ENCODE results near the gene GBX1.

- TF ChIP-seq CTCF (IDR thresholded peaks at IDR 0.05; ENCODE audit: low read depth, low read length, poor library complexity, severe bottlenecking) (no peak), EZH2phosphoT487 (IDR thresholded peaks at IDR 0.05; ENCODE audit: borderline replicate concordance, low read length) (no peak)
Observed at GRCh38 chr7:151124899-151125399, 42.5 kb downstream of the GBX1 start.

All from DOHH2 (cell line).